Transverse colon (tissue), 4 donors: ENCODE data around the gene ASB16.

Experiments
- CTCF ChIP-seq, 5 experiments: fragments of 200-600 bp in 3 of 5; fragments of 450-650 bp in 2 of 5; sonication (generic) in 3 of 5; IDR thresholded peaks; 1 replicate in 2 of 5; 2 replicates in 3 of 5; pipeline ENCODE4 v1.5.1; 2016 to 2017; ENCODE audit warnings: antibody characterized with exemption in 5 of 5, inconsistent platforms in 3 of 5, mild to moderate bottlenecking in 2 of 5, moderate library complexity in 1 of 5
- EP300 ChIP-seq: sonication (generic); formaldehyde crosslinking; IDR thresholded peaks from one replicate; pipeline ENCODE4 v1.6.1; 2017; ENCODE audit warnings: antibody characterized with exemption, low read depth
- POLR2A ChIP-seq: fragments of 450-650 bp; IDR thresholded peaks from one replicate; pipeline ENCODE4 v1.6.1; 2016; ENCODE audit warnings: antibody characterized with exemption, mild to moderate bottlenecking, moderate library complexity
- POLR2AphosphoS5 ChIP-seq, 3 donors: sonication (generic); formaldehyde crosslinking; IDR thresholded peaks; one replicate each; pipeline ENCODE4 v1.6.1; 2016; ENCODE audit warnings: antibody characterized with exemption in 3 of 3

GRCh38 chr17:44216694-44217093, 46.2 kb downstream of the ASB16 start:
- TF ChIP-seq CTCF (IDR thresholded peaks at IDR 0.05) = no peak
- no peak for TF ChIP-seq POLR2AphosphoS5 (IDR thresholded peaks at IDR 0.05)
- TF ChIP-seq EP300 = no peak
- TF ChIP-seq POLR2A = no peak
